Lower leg skin (tissue), 3 donors: ENCODE measurements around the gene CLEC16A.

Experiments used
- CTCF ChIP-seq, 3 donors: fragments of 450-650 bp; IDR thresholded peaks; one replicate each; pipeline ENCODE4 v1.5.1; 2016; ENCODE audit warnings: antibody characterized with exemption in 3 of 3, mild to moderate bottlenecking in 3 of 3, moderate library complexity in 2 of 3
- POLR2A ChIP-seq, 2 donors: fragments of 450-650 bp; IDR thresholded peaks; one replicate each; pipeline ENCODE4 v1.6.1; 2016 to 2017; ENCODE audit warnings: antibody characterized with exemption in 2 of 2, mild to moderate bottlenecking in 1 of 2, moderate library complexity in 1 of 2

GRCh38 chr16:11057711-11058345, 113.5 kb downstream of the CLEC16A start:
- TF ChIP-seq CTCF (IDR thresholded peaks at IDR 0.05): no peak
- no peak for TF ChIP-seq POLR2A (IDR thresholded peaks at IDR 0.05)
